A549 (cell line): ENCODE results near the gene ZNF618. TPM values are rescaled to one million over a fixed set of nuclear protein-coding genes. Genes with fewer than 3 reads are reported as not detected.

Experiments
- ATAC-seq, 2 experiments: fragments of 200-7000 bp in 1 of 2; fragments of >200 bp in 1 of 2; cut with Nextera tagmentation in 1 of 2; cut with Tn5 transposase in 1 of 2; 3 replicates each; pipeline versions ENCODE4 v1.8.0 to v1.9.1; 2018 to 2020; ENCODE audit warnings: mild to moderate bottlenecking in 1 of 2, moderate library complexity in 1 of 2
- CTCF ChIA-PET: fragments of 300-600 bp; sonication (Branson Sonifier 250); formaldehyde crosslinking; extraction: SDS; loops from one replicate; lab custom pipeline; 2021; ENCODE audit warnings: antibody characterized with exemption, inconsistent platforms; lab: Yijun Ruan, JAX
- POLR2A ChIA-PET: fragments of 350-600 bp; formaldehyde crosslinking; extraction: SDS; loops from one replicate; lab custom pipeline; 2021; ENCODE audit warnings: antibody characterized with exemption, inconsistent platforms; lab: Yijun Ruan, JAX
- DNase-seq, 2 experiments: peaks; one replicate each; pipeline versions ENCODE4 v3.0.0 to v3.0.0-alpha.2; 2011 to 2016; ENCODE audit warnings: low read depth in 1 of 2, low spot score in 1 of 2
- FAIRE-seq: peaks from 2 replicates; lab custom pipeline; 2011; peaks lifted over from hg19 to GRCh38; lab: Jason Lieb, UNC
- H3K27ac ChIP-seq, 2 experiments: fragments of >200 bp; sonication (Bioruptor Twin); formaldehyde crosslinking; 3 replicates each; pipeline ENCODE4 v1.5.1; 2016 to 2017
- H3K4me1 ChIP-seq: fragments of >200 bp; sonication (Bioruptor Twin); formaldehyde crosslinking; 3 replicates; pipeline ENCODE4 v1.6.1; 2016
- H3K4me2 ChIP-seq: fragments of >200 bp; sonication (Bioruptor Twin); formaldehyde crosslinking; 3 replicates; pipeline ENCODE4 v1.6.1; 2016
- H3K4me3 ChIP-seq: fragments of >200 bp; sonication (Bioruptor Twin); formaldehyde crosslinking; 3 replicates; pipeline ENCODE4 v1.5.1; 2016
- H3K9me3 ChIP-seq: fragments of >200 bp; sonication (Bioruptor Twin); formaldehyde crosslinking; 3 replicates; pipeline ENCODE4 v1.6.1; 2016
- BCL3 ChIP-seq: fragments of >200 bp; sonication (Bioruptor Twin); formaldehyde crosslinking; IDR thresholded peaks from 3 replicates; pipeline ENCODE4 v1.6.1; 2016
- CBX8 ChIP-seq: fragments of 200-600 bp; sonication (generic); IDR thresholded peaks from 2 replicates; pipeline ENCODE4 v1.6.1; 2016
- CEBPB ChIP-seq, 2 experiments: fragments of >200 bp in 1 of 2; sonication (Bioruptor Twin) in 1 of 2; formaldehyde crosslinking in 1 of 2; IDR thresholded peaks; 2 replicates each; pipeline ENCODE4 v1.6.1; 2012 to 2016
- CTCF ChIP-seq: fragments of >200 bp; sonication (Bioruptor Twin); formaldehyde crosslinking; IDR thresholded peaks from 3 replicates; pipeline ENCODE4 v1.5.1; 2016
- E2F6 ChIP-seq: IDR thresholded peaks from 2 replicates; pipeline ENCODE4 v1.6.1; 2012; ENCODE audit warnings: low read depth, borderline replicate concordance
- EHMT2 ChIP-seq: fragments of 200-600 bp; sonication (generic); IDR thresholded peaks from 2 replicates; pipeline ENCODE4 v1.6.1; 2016; ENCODE audit warnings: antibody characterized with exemption, low read depth, mild to moderate bottlenecking, moderate library complexity
- ESRRA ChIP-seq: fragments of 150-350 bp; IDR thresholded peaks from 2 replicates; pipeline ENCODE4 v1.6.1; 2014; ENCODE audit warnings: mild to moderate bottlenecking, low read length, borderline replicate concordance
- FOSL2 ChIP-seq, 2 experiments: fragments of 450-650 bp in 1 of 2; fragments of >200 bp in 1 of 2; sonication (Bioruptor Twin) in 1 of 2; formaldehyde crosslinking; IDR thresholded peaks; 2 replicates each; pipeline versions ENCODE4 v1.5.0 to v1.6.1; 2016 to 2020; ENCODE audit warnings: mild to moderate bottlenecking in 1 of 2, moderate library complexity in 1 of 2
- GATA3 ChIP-seq: IDR thresholded peaks from 2 replicates; pipeline ENCODE4 v1.6.1; 2012; ENCODE audit warnings: borderline replicate concordance
- HMGXB4 ChIP-seq: fragments of 250-450 bp; sonication (Bioruptor Pico); IDR thresholded peaks from 2 replicates; pipeline ENCODE4 v1.5.0; 2021; ENCODE audit warnings: mild to moderate bottlenecking, moderate library complexity, borderline replicate concordance
- HOXA7 ChIP-seq: fragments of 250-450 bp; sonication (Bioruptor Pico); IDR thresholded peaks from 2 replicates; pipeline ENCODE4 v1.5.0; 2020; ENCODE audit warnings: mild to moderate bottlenecking, moderate library complexity
- HOXB13 ChIP-seq: fragments of 250-450 bp; sonication (Bioruptor Pico); IDR thresholded peaks from 2 replicates; pipeline ENCODE4 v1.5.0; 2020; ENCODE audit warnings: low read depth, mild to moderate bottlenecking, moderate library complexity
- MAZ ChIP-seq: fragments of 150-350 bp; IDR thresholded peaks from 2 replicates; pipeline ENCODE4 v1.6.1; 2014; ENCODE audit warnings: antibody characterized with exemption, low read depth, low read length, borderline replicate concordance
- MYC ChIP-seq: IDR thresholded peaks from 2 replicates; pipeline ENCODE4 v1.6.1; 2012; ENCODE audit warnings: mild to moderate bottlenecking, inconsistent platforms, low read length, improper control_type of control experiment, borderline replicate concordance
- NFE2L2 ChIP-seq: fragments of 150-350 bp; conservative IDR thresholded peaks from 2 replicates; pipeline ENCODE4 v1.6.1; 2014; ENCODE audit warnings: low read length
- POLR2A ChIP-seq: IDR thresholded peaks from 2 replicates; pipeline ENCODE4 v1.6.1; 2012; ENCODE audit warnings: mild to moderate bottlenecking, low read length
- POLR2AphosphoS2 ChIP-seq: conservative IDR thresholded peaks from 2 replicates; pipeline ENCODE4 v1.6.1; 2012; ENCODE audit warnings: low read length, improper control_type of control experiment, inconsistent platforms
- RAD21 ChIP-seq, 2 experiments: fragments of >200 bp in 1 of 2; sonication (Bioruptor Twin) in 1 of 2; formaldehyde crosslinking in 1 of 2; IDR thresholded peaks in 1 of 2; conservative IDR thresholded peaks in 1 of 2; 2 replicates in 1 of 2; 3 replicates in 1 of 2; pipeline ENCODE4 v1.6.1; 2012 to 2018; ENCODE audit warnings: inconsistent platforms in 1 of 2
- RARB ChIP-seq: fragments of 250-450 bp; sonication (Bioruptor Pico); IDR thresholded peaks from 2 replicates; pipeline ENCODE4 v1.8.0; 2021; ENCODE audit warnings: mild to moderate bottlenecking, moderate library complexity
- RFX5 ChIP-seq: fragments of 450-650 bp; IDR thresholded peaks from 2 replicates; pipeline ENCODE4 v1.7.1; 2014; ENCODE audit warnings: antibody characterized with exemption, mild to moderate bottlenecking, moderate library complexity
- TFCP2L1 ChIP-seq: fragments of 250-450 bp; sonication (Bioruptor Pico); IDR thresholded peaks from 2 replicates; pipeline ENCODE4 v1.5.0; 2021; ENCODE audit warnings: mild to moderate bottlenecking
- TP53 ChIP-seq: fragments of 250-450 bp; sonication (Bioruptor Pico); IDR thresholded peaks from 2 replicates; pipeline ENCODE4 v1.5.0; 2021; ENCODE audit warnings: mild to moderate bottlenecking, moderate library complexity
- WGBS: methylation state at CpG from one replicate; pipeline ENCODE4 v1.1.6; 2017; ENCODE audit errors: missing lambda C conversion rate; 5-methylcytosine and 5-hydroxymethylcytosine counted together
- polyA plus RNA-seq, 4 experiments: library from polyadenylated mRNA; depleted of rRNA in 3 of 4; stranded (reverse); fragments of >200 nt; fragmentation: RNase III in 1 of 4; extraction: RNeasy Plus Mini Kit Qiagen cat#74134 plus additional on column Dnase treatment in 1 of 4; gene quantifications; 2 replicates in 3 of 4; 3 replicates in 1 of 4; pipeline ENCODE4 v1.2.3, GENCODE V29; 2011 to 2017

ZNF618 gene
- polyA plus RNA-seq, 2 of the 4 experiments (the other 2 are of a cell fraction), result 9.0 to 10.0 TPM

- H3K4me2 ChIP-seq, result no peak overlapping the region
- no peak overlapping the region for H3K4me3 ChIP-seq
- H3K27ac ChIP-seq, result no peak overlapping the region
- FAIRE-seq (no peak), DNase-seq (no peak), ATAC-seq (no peak)
- no peaks in the 10 kb centered on the region for H3K4me1 ChIP-seq
- peaks cover 7% of the 10 kb centered on the region; the same call in 1 of the 3 replicates for H3K9me3 ChIP-seq
- ChIA-PET CTCF (interaction anchor here (0.8 to 1.6 kb wide), 4 partner anchors 11 to 44 kb away, joined by 3 to 4 read pairs (median 3); no protein-coding TSS in a partner anchor), POLR2A (no interaction called here)
- no peak for TF ChIP-seq FOSL2 (IDR thresholded peaks at IDR 0.05)
- peak; percentile 58; the same call in 1 of the 2 replicates for TF ChIP-seq FOSL2 (CRISPR knock-in tag; IDR thresholded peaks at IDR 0.05)
- no peak for TF ChIP-seq ESRRA
- WGBS, result 38% methylated on average over 1 of the region's 1 CpG
Measured at GRCh38 chr9:113851873-113852272, 24.2 kb upstream of the ZNF618 start.

- FAIRE-seq, result no peak
- WGBS, result 44% methylated on average over 2 of the region's 2 CpGs
Measured at GRCh38 chr9:113853333-113853732, 22.8 kb upstream of the ZNF618 start.

GRCh38 chr9:113854310-113854709 lies 21.8 kb upstream of the ZNF618 start:
- ATAC-seq (no peak), FAIRE-seq (no peak), DNase-seq (no peak)
- Histone ChIP-seq H3K9me3 (peaks cover 7% of the 10 kb centered on the region; the same call in 1 of the 3 replicates), H3K4me2 (no peak overlapping the region), H3K4me1 (no peaks in the 10 kb centered on the region), H3K27ac (no peak overlapping the region), H3K4me3 (no peak overlapping the region)
- ChIA-PET CTCF (interaction anchor here (2.2 kb wide), 1 partner anchor 10 kb away, joined by 5 read pairs; no protein-coding TSS in a partner anchor), POLR2A (no interaction called here)
- 69% methylated on average over 2 of the region's 2 CpGs for WGBS
- TF ChIP-seq RARB (CRISPR knock-in tag), result no peak
- TF ChIP-seq E2F6, result no peak
- no peak for TF ChIP-seq MAZ
- no peak for TF ChIP-seq POLR2AphosphoS2
- no peak for TF ChIP-seq HOXB13 (CRISPR knock-in tag)
- TF ChIP-seq HOXA7, result no peak
- TF ChIP-seq EHMT2, result no peak
- no peak for TF ChIP-seq GATA3
- TF ChIP-seq HMGXB4 (CRISPR knock-in tag), result no peak
- TF ChIP-seq NFE2L2, result no peak
- no peak for TF ChIP-seq CTCF
- no peak for TF ChIP-seq POLR2A
- TF ChIP-seq CBX8, result no peak
- no peak for TF ChIP-seq MYC
- TF ChIP-seq CEBPB (IDR thresholded peaks at IDR 0.05), result no peak
- TF ChIP-seq TFCP2L1, result no peak
- TF ChIP-seq RFX5, result no peak

More at GRCh38 chr9:113853333-113853732, 22.8 kb upstream of the ZNF618 start:
- Histone ChIP-seq H3K9me3 (peaks cover 7% of the 10 kb centered on the region; the same call in 1 of the 3 replicates), H3K4me1 (no peaks in the 10 kb centered on the region), H3K4me3 (no peak overlapping the region), H3K4me2 (no peak overlapping the region), H3K27ac (no peak overlapping the region)
- no peak for ATAC-seq
- CTCF ChIA-PET, result interaction anchor here (0.6 to 2.2 kb wide), 2 partner anchors 9 to 493 kb away, joined by 3 to 5 read pairs; no protein-coding TSS in a partner anchor
- POLR2A ChIA-PET, result no interaction called here
- TF ChIP-seq RAD21 (conservative IDR thresholded peaks at IDR 0.05 in 1 of 2, IDR thresholded peaks at IDR 0.05 in 1 of 2) (peak in 1 of 2 experiments; percentile 33; a peak in 2 of 5 replicates), BCL3 (no peak), TP53 (CRISPR knock-in tag) (no peak)
- peak; percentile 22 for DNase-seq
